HG03354 (cell line): ENCODE results near the gene ZMIZ1.
A peak's percentile ranks its signal among the peaks of the same experiment; 100 is the strongest.
"Not testable (repeated sequence)": the region's sequence is repeated elsewhere in the genome, so short reads cannot be mapped to it uniquely, and the experiment has no call there.

Source experiments
- ATAC-seq: cut with Tn5 transposase; IDR thresholded peaks from one replicate; pipeline ENCODE4 v1.9.1; 2021; ENCODE audit warnings: mild to moderate bottlenecking; ENCODE audit not compliant: unreplicated experiment, poor library complexity, severe bottlenecking

Gene ZMIZ1

GRCh38 chr10:79319115-79319771 lies 250.5 kb downstream of the ZMIZ1 start:
- ATAC-seq = no peak

GRCh38 chr10:79320316-79320715 lies 251.6 kb downstream of the ZMIZ1 start:
- ATAC-seq = no peak

- ATAC-seq = no peak
Measured at GRCh38 chr10:79320820-79321493, 252.2 kb downstream of the ZMIZ1 start.

GRCh38 chr10:79321494-79321882 lies 252.7 kb downstream of the ZMIZ1 start:
- no peak for ATAC-seq

GRCh38 chr10:79321951-79322350 lies 253.2 kb downstream of the ZMIZ1 start:
- ATAC-seq = no peak

GRCh38 chr10:79322616-79323543 lies 254.1 kb downstream of the ZMIZ1 start:
- ATAC-seq = peak; percentile 68

GRCh38 chr10:79323602-79324001 lies 254.8 kb downstream of the ZMIZ1 start:
- no peak for ATAC-seq

GRCh38 chr10:79324032-79324695 lies 255.4 kb downstream of the ZMIZ1 start:
- ATAC-seq = no peak

- no peak for ATAC-seq
Measured at GRCh38 chr10:79326361-79327089, 257.8 kb downstream of the ZMIZ1 start.

GRCh38 chr10:79327090-79327457 lies 258.3 kb downstream of the ZMIZ1 start:
- ATAC-seq = no peak

- ATAC-seq = no peak
Measured at GRCh38 chr10:79328147-79328701, 259.5 kb downstream of the ZMIZ1 start.

GRCh38 chr10:79328737-79329504 lies 260.2 kb downstream of the ZMIZ1 start:
- ATAC-seq = no peak

- no peak for ATAC-seq
Measured at GRCh38 chr10:79329529-79329928, 260.8 kb downstream of the ZMIZ1 start.

- peak; percentile 7 for ATAC-seq
Measured at GRCh38 chr10:79331226-79331625, 262.5 kb downstream of the ZMIZ1 start.

GRCh38 chr10:79331709-79332108 lies 262.9 kb downstream of the ZMIZ1 start:
- ATAC-seq = peak; percentile 69

GRCh38 chr10:79332610-79333315 lies 264.0 kb downstream of the ZMIZ1 start:
- not testable (repeated sequence) for ATAC-seq

GRCh38 chr10:79333513-79333912 lies 264.7 kb downstream of the ZMIZ1 start:
- no peak for ATAC-seq

GRCh38 chr10:79334573-79334972 lies 265.8 kb downstream of the ZMIZ1 start:
- no peak for ATAC-seq
